Thymus (tissue), 11 donors: ENCODE results near the gene UBE2D2. TPM values are rescaled to one million over a fixed set of nuclear protein-coding genes. Genes with fewer than 3 reads are reported as not detected.
A peak's percentile ranks its signal among the peaks of the same experiment; 100 is the strongest.
"Not testable (repeated sequence)": the region's sequence is repeated elsewhere in the genome, so short reads cannot be mapped to it uniquely, and the experiment has no call there.

Experiments
- DNase-seq, 9 donors: peaks; one replicate each; pipeline ENCODE4 v3.0.0-alpha.2; 2013; ENCODE audit warnings: low spot score in 9 of 9, low read depth in 6 of 9, missing footprints in 1 of 9
- H3K27ac ChIP-seq, 2 donors: one replicate each; pipeline ENCODE4 v1.5.1; 2013; ENCODE audit warnings: control low read depth in 1 of 2, low read depth in 1 of 2, low read length in 1 of 2, mild to moderate bottlenecking in 1 of 2, moderate library complexity in 1 of 2
- H3K27me3 ChIP-seq, 2 donors: one replicate each; pipeline ENCODE4 v1.5.1; 2013; ENCODE audit warnings: low read length in 1 of 2; ENCODE audit not compliant: control insufficient read depth in 2 of 2, insufficient read depth in 1 of 2
- H3K36me3 ChIP-seq, 2 donors: one replicate each; pipeline ENCODE4 v1.5.1; 2013; ENCODE audit warnings: low read length in 1 of 2, mild to moderate bottlenecking in 1 of 2, moderate library complexity in 1 of 2; ENCODE audit not compliant: control insufficient read depth in 2 of 2, insufficient read depth in 2 of 2
- H3K4me1 ChIP-seq, 2 donors: one replicate each; pipeline ENCODE4 v1.5.1; 2013; ENCODE audit warnings: low read length in 2 of 2; ENCODE audit not compliant: control insufficient read depth in 2 of 2, insufficient read depth in 2 of 2
- H3K4me3 ChIP-seq, 2 donors: one replicate each; pipeline ENCODE4 v1.5.1; 2013; ENCODE audit warnings: low read length in 2 of 2, control low read depth in 1 of 2, mild to moderate bottlenecking in 1 of 2
- H3K9me3 ChIP-seq, 2 donors: one replicate each; pipeline ENCODE4 v1.5.1; 2013; ENCODE audit warnings: low read length in 1 of 2, mild to moderate bottlenecking in 1 of 2; ENCODE audit not compliant: control insufficient read depth in 2 of 2, insufficient read depth in 1 of 2
- WGBS: extraction: QIAGEN DNeasy Blood & Tissue Kit; methylation state at CpG from one replicate; pipeline ENCODE4 v1.1.7; 2013; 5-methylcytosine and 5-hydroxymethylcytosine counted together
- polyA plus RNA-seq: library from polyadenylated mRNA; stranded (reverse); fragments of 200-250 nt; gene quantifications from one replicate; pipeline ENCODE4 v1.2.3, GENCODE V29; 2013
- total RNA-seq: library from RNA; stranded (reverse); fragments of 120-200 nt; gene quantifications from one replicate; pipeline ENCODE4 v1.2.4, GENCODE V29; 2013
- donor health status: healthy.

The UBE2D2 gene
- total and polyA plus RNA-seq, 2 donors, result 147 to 150 TPM

DNA sequence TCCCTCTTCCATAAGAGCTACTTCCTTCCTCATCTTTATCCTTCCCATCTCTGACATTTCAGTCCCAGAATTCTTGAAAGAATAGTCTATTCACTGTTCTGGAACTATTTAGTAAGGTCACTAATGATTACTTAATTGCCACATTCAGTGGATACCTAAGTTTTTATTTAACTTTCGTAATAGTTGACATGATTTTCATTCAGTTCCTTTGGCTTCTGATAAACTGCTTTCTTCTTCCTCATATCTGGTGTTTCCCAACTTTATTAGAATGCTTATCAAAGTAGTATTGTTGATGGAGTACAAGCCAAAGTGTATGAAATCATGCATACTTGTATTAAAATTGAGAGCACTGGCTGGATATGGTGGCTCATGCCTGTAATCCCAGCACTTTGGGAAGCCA lies 10.8 kb downstream of the UBE2D2 start:
- Histone ChIP-seq H3K36me3 (peaks cover 5 to 31% of the 10 kb centered on the region in 2 donors), H3K27ac (no peak overlapping the region), H3K27me3 (no peaks in the 10 kb centered on the region), H3K4me3 (no peak overlapping the region), H3K4me1 (peaks cover 0 to 6% of the 10 kb centered on the region in 2 donors), H3K9me3 (no peaks in the 10 kb centered on the region)
- WGBS, result 97% methylated on average over 1 of the region's 1 CpG
- no peak for DNase-seq

GRCh38 chr5:139574641-139575312 lies 13.6 kb downstream of the UBE2D2 start:
- DNase-seq, result peak in 5 of 9 donors; percentile 25 to 75 (median 46)
- H3K27ac ChIP-seq, result no peak overlapping the region
- H3K36me3 ChIP-seq, result peaks cover 5 to 21% of the 10 kb centered on the region in 2 donors
- no peak overlapping the region for H3K4me3 ChIP-seq
- WGBS, result 88% methylated on average over 4 of the region's 4 CpGs
- H3K27me3 ChIP-seq, result no peaks in the 10 kb centered on the region
- no peaks in the 10 kb centered on the region for H3K9me3 ChIP-seq
- H3K4me1 ChIP-seq, result peaks cover 4 to 16% of the 10 kb centered on the region in 2 donors

DNA sequence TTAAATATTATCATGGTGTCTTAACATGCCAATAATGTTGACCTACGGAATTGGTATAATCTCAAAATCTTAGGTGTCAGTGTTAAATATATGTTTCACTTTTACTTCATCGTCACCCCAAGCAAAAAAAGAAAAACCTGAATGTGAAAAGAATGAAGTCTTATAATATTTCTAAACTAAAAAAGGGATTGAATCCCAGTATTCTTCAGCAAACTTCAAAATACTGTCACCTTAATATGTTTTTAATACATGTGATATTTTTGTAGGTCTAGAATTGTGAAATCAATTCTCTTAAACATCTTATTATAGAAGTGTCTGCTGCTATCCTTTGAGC lies 14.1 kb downstream of the UBE2D2 start:
- H3K4me3 ChIP-seq, result no peak overlapping the region
- H3K36me3 ChIP-seq, result peaks cover 8 to 21% of the 10 kb centered on the region in 2 donors
- no peak for DNase-seq
- H3K4me1 ChIP-seq, result peaks cover 4 to 16% of the 10 kb centered on the region in 2 donors
- no peaks in the 10 kb centered on the region for H3K9me3 ChIP-seq
- no peak overlapping the region for H3K27ac ChIP-seq
- H3K27me3 ChIP-seq, result no peaks in the 10 kb centered on the region
- 92% methylated on average over 2 of the region's 2 CpGs for WGBS

- peaks cover 9 to 20% of the 10 kb centered on the region in 2 donors for H3K36me3 ChIP-seq
- 88% methylated on average over 4 of the region's 4 CpGs for WGBS
- H3K4me3 ChIP-seq, result no peak overlapping the region
- peaks cover 4 to 16% of the 10 kb centered on the region in 2 donors for H3K4me1 ChIP-seq
- no peaks in the 10 kb centered on the region for H3K9me3 ChIP-seq
- H3K27me3 ChIP-seq, result no peaks in the 10 kb centered on the region
- no peak overlapping the region for H3K27ac ChIP-seq
- no peak for DNase-seq
Measured at GRCh38 chr5:139575751-139576150, 14.6 kb downstream of the UBE2D2 start.

- H3K4me3 ChIP-seq, result no peak overlapping the region
- DNase-seq, result no peak
- H3K36me3 ChIP-seq, result peaks cover 9 to 17% of the 10 kb centered on the region in 2 donors
- H3K27ac ChIP-seq, result peak overlapping the region in 1 of 2 donors; percentile 59
- peaks cover 4 to 16% of the 10 kb centered on the region in 2 donors for H3K4me1 ChIP-seq
- no peaks in the 10 kb centered on the region for H3K9me3 ChIP-seq
- 95% methylated on average over 5 of the region's 5 CpGs for WGBS
- no peaks in the 10 kb centered on the region for H3K27me3 ChIP-seq
Measured at GRCh38 chr5:139577689-139578290, 16.7 kb downstream of the UBE2D2 start.

DNA sequence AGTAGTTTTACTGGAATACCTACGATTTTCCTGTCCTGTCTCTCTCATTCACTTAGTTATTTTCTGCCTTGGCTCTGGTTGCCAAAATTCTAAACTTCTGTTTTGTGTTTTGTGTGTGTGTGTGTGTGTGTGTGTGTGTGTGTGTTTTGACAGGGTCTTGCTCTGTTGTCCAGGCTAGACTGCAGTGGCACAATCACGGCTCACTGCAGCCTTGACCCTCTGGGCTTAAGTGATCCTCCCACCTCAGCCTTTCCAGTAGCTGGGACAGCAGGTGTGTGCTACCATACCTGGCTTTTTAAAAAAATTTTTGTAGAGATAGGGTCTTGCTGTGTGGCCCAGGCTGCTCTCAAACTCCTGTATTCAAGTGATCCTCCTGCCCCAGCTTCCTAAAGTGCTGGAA lies 17.2 kb downstream of the UBE2D2 start:
- peaks cover 4 to 16% of the 10 kb centered on the region in 2 donors for H3K4me1 ChIP-seq
- H3K27me3 ChIP-seq, result no peaks in the 10 kb centered on the region
- 93% methylated on average over 2 of the region's 2 CpGs for whole genome bisulfite sequencing
- no peaks in the 10 kb centered on the region for H3K9me3 ChIP-seq
- no peak overlapping the region for H3K4me3 ChIP-seq
- H3K36me3 ChIP-seq, result peaks cover 9 to 16% of the 10 kb centered on the region in 2 donors
- peak overlapping the region in 1 of 2 donors; percentile 52 for H3K27ac ChIP-seq
- DNase-seq, result no peak

- H3K9me3 ChIP-seq, H3K4me3 ChIP-seq, H3K27me3 ChIP-seq, DNase-seq, H3K27ac ChIP-seq: not testable (repeated sequence)
- Histone ChIP-seq H3K36me3 (peaks cover 15 to 17% of the 10 kb centered on the region in 2 donors), H3K4me1 (peaks cover 4 to 10% of the 10 kb centered on the region in 2 donors)
- WGBS, result 96% methylated on average over 5 of the region's 5 CpGs
Measured at GRCh38 chr5:139582181-139582580, 21.0 kb downstream of the UBE2D2 start.

DNA sequence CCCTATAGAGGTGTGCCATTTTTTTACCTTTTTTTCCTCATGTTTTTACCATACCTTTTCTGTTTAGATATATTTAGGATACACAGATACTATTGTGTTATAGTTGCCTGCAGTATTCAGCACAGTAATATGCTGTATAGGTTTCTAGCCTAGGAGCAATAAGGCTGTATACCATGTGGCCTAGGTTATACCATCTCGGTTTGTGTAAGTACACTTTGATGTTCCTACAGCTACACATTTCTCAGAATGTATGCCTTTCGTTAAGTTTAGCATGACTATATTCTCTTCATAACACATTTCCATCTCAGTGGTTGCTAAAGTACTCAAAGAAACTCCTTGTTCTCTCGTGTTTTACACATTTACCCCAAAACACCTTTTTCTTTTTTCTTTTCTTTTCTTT lies 23.0 kb downstream of the UBE2D2 start:
- Histone ChIP-seq H3K27ac (no peak overlapping the region), H3K36me3 (peaks cover 13 to 20% of the 10 kb centered on the region in 2 donors), H3K9me3 (no peaks in the 10 kb centered on the region), H3K27me3 (no peaks in the 10 kb centered on the region), H3K4me1 (no peaks in the 10 kb centered on the region), H3K4me3 (no peak overlapping the region)
- peak in 1 of 9 donors; percentile 24 for DNase-seq
- 83% methylated on average over 3 of the region's 3 CpGs for WGBS

GRCh38 chr5:139588116-139588515 lies 27.0 kb downstream of the UBE2D2 start:
- H3K27me3 ChIP-seq, H3K9me3 ChIP-seq, DNase-seq, H3K4me1 ChIP-seq, H3K27ac ChIP-seq, H3K4me3 ChIP-seq: not testable (repeated sequence)
- H3K36me3 ChIP-seq, result peaks cover 8 to 14% of the 10 kb centered on the region in 2 donors
- 97% methylated on average over 5 of the region's 5 CpGs for WGBS
